Neutrophil (primary cell): ENCODE measurements around the gene ANKRD11.

Source experiments
- H3K27ac ChIP-seq: fragments of 200-600 bp; sonication (generic); 2 replicates; pipeline ENCODE4 v1.5.1; 2016; ENCODE audit warnings: mild to moderate bottlenecking, moderate library complexity
- H3K27me3 ChIP-seq: fragments of 200-600 bp; sonication (generic); 2 replicates; pipeline ENCODE4 v1.6.0; 2016; ENCODE audit warnings: mild to moderate bottlenecking
- H3K36me3 ChIP-seq: fragments of 200-600 bp; sonication (generic); 2 replicates; pipeline ENCODE4 v1.5.1; 2017
- H3K4me1 ChIP-seq, 2 experiments: fragments of 200-600 bp in 1 of 2; sonication (generic) in 1 of 2; 1 replicate in 1 of 2; 2 replicates in 1 of 2; pipeline versions ENCODE4 v1.5.1 to v1.6.1; 2013 to 2016; ENCODE audit warnings: low read depth in 1 of 2, low read length in 1 of 2, mild to moderate bottlenecking in 1 of 2, moderate library complexity in 1 of 2; ENCODE audit not compliant: control insufficient read depth in 1 of 2, insufficient read depth in 1 of 2
- H3K4me3 ChIP-seq, 2 experiments: fragments of 200-600 bp in 1 of 2; sonication (generic) in 1 of 2; 1 replicate in 1 of 2; 2 replicates in 1 of 2; pipeline ENCODE4 v1.5.1; 2013 to 2016; ENCODE audit warnings: low read depth in 1 of 2, low read length in 1 of 2, mild to moderate bottlenecking in 1 of 2, moderate library complexity in 1 of 2
- H3K9me3 ChIP-seq: fragments of 200-600 bp; sonication (generic); 2 replicates; pipeline ENCODE4 v1.5.1; 2016
- TF ChIP-seq, protein P1 (sequence below): fragments of 200-600 bp; sonication (generic); IDR thresholded peaks from 2 replicates; pipeline ENCODE4 v1.5.1; 2016; ENCODE audit warnings: antibody characterized with exemption

Gene ANKRD11

DNA sequence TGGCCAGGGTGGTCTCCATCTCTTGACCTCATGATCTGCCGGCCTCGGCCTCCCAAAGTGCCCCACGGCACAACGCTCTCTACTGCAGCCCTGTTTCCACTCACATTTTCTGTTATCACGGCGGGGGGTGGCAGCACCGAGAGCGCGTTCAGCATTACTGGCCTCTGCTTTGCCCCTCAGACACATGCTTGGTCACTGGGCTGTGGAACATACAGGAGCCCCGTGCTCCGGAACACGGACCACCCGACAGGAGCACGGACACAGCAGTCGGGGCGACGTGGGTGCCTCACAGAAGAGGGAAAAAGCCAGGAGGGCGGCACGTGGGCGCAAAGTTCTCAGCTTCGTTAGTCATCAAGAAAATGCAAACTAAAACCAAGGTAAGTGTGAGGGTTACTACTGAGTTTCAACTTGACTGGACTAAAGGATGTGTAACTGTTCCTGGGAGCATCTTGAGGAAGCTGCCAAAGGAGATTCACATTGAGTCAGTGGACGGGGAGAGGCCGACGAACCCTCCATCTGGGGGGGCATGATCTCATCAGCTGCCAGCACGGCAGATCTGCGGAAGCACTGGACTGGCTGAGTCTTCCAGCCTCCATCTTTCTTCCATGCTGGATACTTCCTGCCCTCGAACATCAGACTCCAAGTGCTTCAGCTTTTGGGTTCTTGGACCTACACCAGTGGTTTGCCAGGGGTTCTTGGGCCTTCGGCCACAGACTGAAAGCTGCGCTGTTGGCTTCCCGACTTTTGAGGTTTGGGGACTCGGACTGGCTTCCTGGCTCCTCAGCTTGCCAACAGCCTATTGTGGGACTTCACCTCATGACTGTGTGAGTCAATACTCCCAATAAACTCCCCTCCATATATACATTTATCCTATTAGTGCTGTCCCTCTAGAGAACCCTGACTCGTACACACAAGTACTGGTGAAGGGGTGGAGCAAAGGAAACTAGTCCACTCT lies 166.0 kb downstream of the ANKRD11 start:
- peaks cover 4% of the 10 kb centered on the region for H3K36me3 ChIP-seq
- TF ChIP-seq, protein P1, sequence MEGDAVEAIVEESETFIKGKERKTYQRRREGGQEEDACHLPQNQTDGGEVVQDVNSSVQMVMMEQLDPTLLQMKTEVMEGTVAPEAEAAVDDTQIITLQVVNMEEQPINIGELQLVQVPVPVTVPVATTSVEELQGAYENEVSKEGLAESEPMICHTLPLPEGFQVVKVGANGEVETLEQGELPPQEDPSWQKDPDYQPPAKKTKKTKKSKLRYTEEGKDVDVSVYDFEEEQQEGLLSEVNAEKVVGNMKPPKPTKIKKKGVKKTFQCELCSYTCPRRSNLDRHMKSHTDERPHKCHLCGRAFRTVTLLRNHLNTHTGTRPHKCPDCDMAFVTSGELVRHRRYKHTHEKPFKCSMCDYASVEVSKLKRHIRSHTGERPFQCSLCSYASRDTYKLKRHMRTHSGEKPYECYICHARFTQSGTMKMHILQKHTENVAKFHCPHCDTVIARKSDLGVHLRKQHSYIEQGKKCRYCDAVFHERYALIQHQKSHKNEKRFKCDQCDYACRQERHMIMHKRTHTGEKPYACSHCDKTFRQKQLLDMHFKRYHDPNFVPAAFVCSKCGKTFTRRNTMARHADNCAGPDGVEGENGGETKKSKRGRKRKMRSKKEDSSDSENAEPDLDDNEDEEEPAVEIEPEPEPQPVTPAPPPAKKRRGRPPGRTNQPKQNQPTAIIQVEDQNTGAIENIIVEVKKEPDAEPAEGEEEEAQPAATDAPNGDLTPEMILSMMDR: no peak
- H3K9me3 ChIP-seq: no peaks in the 10 kb centered on the region
- no peaks in the 10 kb centered on the region for H3K27me3 ChIP-seq
- no peak overlapping the region for H3K4me3 ChIP-seq
- peak overlapping the region; percentile 94 for H3K27ac ChIP-seq
- peaks cover 42 to 49% of the 10 kb centered on the region in 2 experiments for H3K4me1 ChIP-seq

- peaks cover 41 to 52% of the 10 kb centered on the region in 2 experiments for H3K4me1 ChIP-seq
- H3K9me3 ChIP-seq: no peaks in the 10 kb centered on the region
- no peaks in the 10 kb centered on the region for H3K27me3 ChIP-seq
- TF ChIP-seq, protein P1: no peak
- H3K4me3 ChIP-seq: no peak overlapping the region
- H3K27ac ChIP-seq: peak overlapping the region; percentile 94
- peaks cover 1% of the 10 kb centered on the region for H3K36me3 ChIP-seq
Observed at GRCh38 chr16:89323120-89323960, 167.0 kb downstream of the ANKRD11 start.

- Histone ChIP-seq H3K27ac (peak overlapping the region; percentile 94), H3K9me3 (no peaks in the 10 kb centered on the region), H3K27me3 (no peaks in the 10 kb centered on the region), H3K4me1 (peaks cover 48 to 60% of the 10 kb centered on the region in 2 experiments), H3K4me3 (no peak overlapping the region), H3K36me3 (no peaks in the 10 kb centered on the region)
- TF ChIP-seq, protein P1: no peak
Observed at GRCh38 chr16:89322321-89323119, 167.8 kb downstream of the ANKRD11 start.

- peak overlapping the region; percentile 29 for H3K27ac ChIP-seq
- TF ChIP-seq, protein P1: no peak
- H3K27me3 ChIP-seq: no peaks in the 10 kb centered on the region
- H3K4me3 ChIP-seq: no peak overlapping the region
- peaks cover 49 to 64% of the 10 kb centered on the region in 2 experiments for H3K4me1 ChIP-seq
- no peaks in the 10 kb centered on the region for H3K9me3 ChIP-seq
- no peaks in the 10 kb centered on the region for H3K36me3 ChIP-seq
Observed at GRCh38 chr16:89320782-89321501, 169.4 kb downstream of the ANKRD11 start.
